SU-DHL-6 (cell line): ENCODE results near the gene MAST1.

Experiments
- H2AFZ ChIP-seq: fragments of 200-600 bp; sonication (generic); 2 replicates; pipeline ENCODE4 v1.6.1; 2014; ENCODE audit warnings: low read depth, mild to moderate bottlenecking, moderate library complexity, mixed read lengths, antibody characterized with exemption, low read length; ENCODE audit not compliant: severe bottlenecking
- H3F3A ChIP-seq: fragments of 200-600 bp; shearing (Covaris generic); 2 replicates; pipeline ENCODE4 v1.6.0; 2016; ENCODE audit warnings: antibody characterized with exemption, mild to moderate bottlenecking; ENCODE audit not compliant: insufficient read depth
- H3K27ac ChIP-seq: fragments of 200-600 bp; sonication (generic); 2 replicates; pipeline ENCODE4 v1.5.1; 2016; ENCODE audit warnings: low read depth, mild to moderate bottlenecking, low read length, moderate library complexity, mixed read lengths
- H3K27me3 ChIP-seq: fragments of 200-600 bp; sonication (generic), shearing (Covaris generic); 2 replicates; pipeline ENCODE4 v1.6.0; 2014; ENCODE audit warnings: mild to moderate bottlenecking, low read length
- H3K36me3 ChIP-seq: fragments of 200-600 bp; sonication (generic); 2 replicates; pipeline ENCODE4 v1.6.1; 2014; ENCODE audit warnings: mild to moderate bottlenecking, low read length, mixed read lengths
- H3K4me2 ChIP-seq: fragments of 300-600, 200-600 bp; shearing (Covaris generic), sonication (generic); 2 replicates; pipeline ENCODE4 v1.6.0; 2014; ENCODE audit warnings: low read length, low read depth, mild to moderate bottlenecking; ENCODE audit not compliant: poor library complexity, severe bottlenecking
- H3K4me3 ChIP-seq: fragments of 200-600 bp; sonication (generic); 2 replicates; pipeline ENCODE4 v1.5.1; 2014; ENCODE audit warnings: antibody characterized with exemption, low read length, mild to moderate bottlenecking, mixed read lengths; ENCODE audit not compliant: insufficient read depth, poor library complexity, severe bottlenecking
- H3K79me2 ChIP-seq: fragments of 200-600 bp; sonication (generic); 2 replicates; pipeline ENCODE4 v1.6.1; 2014; ENCODE audit warnings: mild to moderate bottlenecking, low read length, moderate library complexity; ENCODE audit not compliant: insufficient read depth
- H3K9ac ChIP-seq: fragments of 200-600 bp; sonication (generic); 2 replicates; pipeline ENCODE4 v1.7.0; 2014; ENCODE audit warnings: mild to moderate bottlenecking, low read length
- H3K9me2 ChIP-seq: fragments of 200-600 bp; sonication (generic); replicated peaks from 2 replicates; pipeline ENCODE4 v1.6.1; 2014; ENCODE audit warnings: low read length; ENCODE audit not compliant: insufficient read depth
- H3K9me3 ChIP-seq: fragments of 200-600 bp; sonication (generic); 2 replicates; pipeline ENCODE4 v1.6.1; 2014; ENCODE audit warnings: low read length, mixed read lengths; ENCODE audit not compliant: insufficient read depth
- H4K20me1 ChIP-seq: fragments of 200-600 bp; sonication (generic); 2 replicates; pipeline ENCODE4 v1.6.1; 2014; ENCODE audit warnings: low read depth, mild to moderate bottlenecking, antibody characterized with exemption, low read length, moderate library complexity, mixed read lengths
- CTCF ChIP-seq: fragments of 200-600 bp; sonication (generic); IDR thresholded peaks from one replicate; pipeline ENCODE4 v1.5.1; 2017; ENCODE audit warnings: antibody characterized with exemption, mild to moderate bottlenecking, low read length, moderate library complexity; ENCODE audit not compliant: insufficient read depth, poor library complexity, severe bottlenecking
- EZH2phosphoT487 ChIP-seq: fragments of 200-600 bp; sonication (generic), shearing (Covaris generic); conservative IDR thresholded peaks from 2 replicates; pipeline ENCODE4 v1.6.1; 2018; ENCODE audit warnings: mild to moderate bottlenecking, antibody characterized with exemption, low read length, moderate library complexity, mixed read lengths

MAST1 gene

GRCh38 chr19:12821761-12822160 lies 16.6 kb upstream of the MAST1 start:
- no peaks in the 10 kb centered on the region for H3K9me3 ChIP-seq
- no peaks in the 10 kb centered on the region for H3F3A ChIP-seq
- H3K9ac ChIP-seq: no peak overlapping the region
- no peaks in the 10 kb centered on the region for H3K27me3 ChIP-seq
- no peaks in the 10 kb centered on the region for H3K79me2 ChIP-seq
- no peaks in the 10 kb centered on the region for H3K9me2 ChIP-seq
- no peak for TF ChIP-seq EZH2phosphoT487
- no peak for TF ChIP-seq CTCF
- no peaks in the 10 kb centered on the region for H4K20me1 ChIP-seq
- H3K27ac ChIP-seq: no peak overlapping the region
- H3K4me2 ChIP-seq: no peak overlapping the region
- H2AFZ ChIP-seq: no peak overlapping the region
- H3K4me3 ChIP-seq: no peak overlapping the region
- H3K36me3 ChIP-seq: no peaks in the 10 kb centered on the region

- H3K36me3 ChIP-seq: no peaks in the 10 kb centered on the region
- TF ChIP-seq EZH2phosphoT487 (no peak), CTCF (peak; percentile 12)
- H3K9me2 ChIP-seq: no peaks in the 10 kb centered on the region
- H3F3A ChIP-seq: no peaks in the 10 kb centered on the region
- no peak overlapping the region for H3K27ac ChIP-seq
- no peak overlapping the region for H3K4me2 ChIP-seq
- no peak overlapping the region for H2AFZ ChIP-seq
- no peak overlapping the region for H3K9ac ChIP-seq
- H3K79me2 ChIP-seq: no peaks in the 10 kb centered on the region
- H3K4me3 ChIP-seq: no peak overlapping the region
- no peaks in the 10 kb centered on the region for H3K27me3 ChIP-seq
- no peaks in the 10 kb centered on the region for H4K20me1 ChIP-seq
- H3K9me3 ChIP-seq: no peaks in the 10 kb centered on the region
Measured at GRCh38 chr19:12825254-12826131, 12.8 kb upstream of the MAST1 start.

- Histone ChIP-seq H2AFZ (peak overlapping the region; percentile 44), H3K27ac (no peak overlapping the region), H3K36me3 (no peaks in the 10 kb centered on the region), H3K9me2 (no peaks in the 10 kb centered on the region), H3K79me2 (no peaks in the 10 kb centered on the region), H4K20me1 (no peaks in the 10 kb centered on the region), H3K4me2 (peak overlapping the region; percentile 38), H3K9ac (peak overlapping the region; percentile 38), H3K27me3 (no peaks in the 10 kb centered on the region), H3F3A (peaks cover 6% of the 10 kb centered on the region; the same call in 1 of the 2 replicates), H3K4me3 (no peak overlapping the region), H3K9me3 (no peaks in the 10 kb centered on the region)
- TF ChIP-seq EZH2phosphoT487 (no peak), CTCF (no peak)
Measured at GRCh38 chr19:12828494-12828893, 9.8 kb upstream of the MAST1 start.
